Dermis microvascular lymphatic vessel endothelial cell (primary cell): ENCODE measurements around the gene SCN8A. TPM values are rescaled to one million over a fixed set of nuclear protein-coding genes. Genes with fewer than 3 reads are reported as not detected.

ENCODE experiments used
- DNase-seq, 2 donors: peaks; one replicate each; pipeline versions ENCODE4 v3.0.0 to v3.0.0-alpha.2; 2010; ENCODE audit warnings: low read depth in 2 of 2
- total RNA-seq: library from RNA; depleted of rRNA; stranded (reverse); fragments of >200 nt; gene quantifications from 2 replicates; pipeline ENCODE4 v1.2.1, GENCODE V29; 2014

Gene SCN8A
- total RNA-seq, 1 donor from 2014 or later = under 0.01 TPM

- no peak for DNase-seq
Measured at GRCh38 chr12:51669271-51669670, 78.2 kb downstream of the SCN8A start.

DNA sequence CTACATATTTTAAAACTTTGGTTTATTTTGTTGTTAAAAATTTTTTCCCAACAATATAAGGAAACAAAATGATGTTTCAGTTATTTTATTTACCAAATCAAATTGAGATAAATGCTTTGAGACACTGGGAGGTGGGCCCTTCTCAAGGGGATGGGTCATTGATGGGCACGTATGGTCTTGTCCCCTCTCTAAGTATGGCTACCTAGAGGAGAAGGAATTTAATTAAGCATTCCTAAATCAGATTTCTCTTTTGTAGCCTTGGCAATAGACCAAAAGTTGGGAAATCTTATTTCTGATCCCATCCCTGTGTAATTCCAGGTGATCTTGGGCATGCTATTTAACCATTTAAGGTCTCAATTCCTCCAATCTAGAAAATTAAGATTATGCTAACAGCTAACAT is 79.0 kb downstream of the SCN8A start:
- DNase-seq = no peak

GRCh38 chr12:51672334-51672733 is 81.3 kb downstream of the SCN8A start:
- DNase-seq = no peak

- DNase-seq = no peak
Measured at GRCh38 chr12:51675071-51675803, 84.2 kb downstream of the SCN8A start.

GRCh38 chr12:51676875-51677274 is 85.8 kb downstream of the SCN8A start:
- DNase-seq = no peak

DNA sequence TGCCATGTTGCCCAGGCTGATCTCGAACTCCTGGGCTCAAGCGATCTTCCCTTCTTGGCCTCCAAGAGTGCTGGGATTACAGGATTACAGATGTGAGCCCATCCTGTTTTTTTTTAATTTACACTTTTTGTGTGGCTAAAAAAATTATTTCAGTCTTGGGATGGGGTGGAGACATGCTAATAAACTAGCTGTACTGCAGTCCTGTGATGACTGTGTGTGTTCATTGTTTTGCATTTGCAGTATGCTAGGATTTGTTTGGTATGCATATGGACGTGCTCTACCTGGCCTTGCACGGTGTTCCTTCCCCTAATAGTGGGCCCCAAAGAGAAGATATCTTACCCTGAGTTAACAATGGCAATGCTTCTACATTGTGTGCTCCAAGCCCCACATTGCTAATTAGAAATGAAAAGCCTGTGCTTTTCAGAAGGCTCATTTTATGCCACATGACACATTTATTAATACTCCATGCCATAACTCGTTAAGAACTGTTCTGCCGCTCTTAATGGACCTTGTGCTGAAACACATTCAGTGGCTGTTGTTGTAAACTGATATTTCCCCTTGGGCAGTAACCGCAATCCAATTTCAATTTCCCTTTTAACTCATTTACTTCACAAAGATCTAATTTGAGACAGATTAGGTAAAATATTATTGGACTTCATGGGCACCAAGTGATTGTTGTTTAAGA is 86.4 kb downstream of the SCN8A start:
- DNase-seq = no peak

GRCh38 chr12:51678086-51678724 is 87.2 kb downstream of the SCN8A start:
- peak; percentile 10 to 71 for DNase-seq

DNA sequence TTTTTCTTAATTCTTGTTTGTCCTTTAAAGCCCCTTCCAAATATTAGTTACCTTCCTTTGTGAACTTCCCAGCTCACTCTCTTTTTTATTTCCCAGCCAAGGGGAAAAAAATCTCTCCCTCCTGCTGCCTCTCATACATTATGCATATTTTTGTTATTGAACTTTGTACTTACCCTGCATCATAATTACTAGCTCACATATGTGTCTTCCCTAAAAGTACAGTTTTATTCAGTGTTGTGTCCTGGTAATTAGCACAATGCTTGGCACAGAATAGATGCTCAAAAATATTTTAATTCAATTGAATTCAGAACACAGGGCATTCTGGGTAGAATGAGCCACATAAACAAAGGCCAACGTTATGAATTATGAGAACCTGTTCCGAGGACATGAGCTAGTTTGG is 91.9 kb downstream of the SCN8A start:
- DNase-seq = no peak

- peak; percentile 20 to 79 for DNase-seq
Measured at GRCh38 chr12:51683763-51684357, 92.8 kb downstream of the SCN8A start.

GRCh38 chr12:51686727-51687126 is 95.7 kb downstream of the SCN8A start:
- peak in 1 of 2 donors; percentile 18 for DNase-seq

DNA sequence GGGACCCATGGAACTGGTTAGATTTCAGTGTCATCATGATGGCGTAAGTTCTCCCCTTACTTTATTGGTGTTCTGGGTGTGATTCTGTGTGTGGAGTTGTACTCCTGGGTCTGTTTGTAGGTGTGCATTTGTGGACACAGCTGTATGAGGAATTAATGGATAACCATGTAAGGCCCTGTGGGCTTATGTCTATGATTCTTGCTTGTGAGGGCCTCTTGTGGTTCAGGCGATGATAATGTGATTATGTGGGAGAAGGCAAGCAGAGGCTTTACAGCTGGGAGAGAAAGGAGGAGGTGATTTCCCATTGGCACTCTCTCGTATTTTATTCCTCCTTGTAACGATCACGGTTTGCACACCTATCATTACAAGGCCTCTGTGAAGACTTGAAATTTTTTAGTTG is 96.1 kb downstream of the SCN8A start:
- DNase-seq = no peak

DNA sequence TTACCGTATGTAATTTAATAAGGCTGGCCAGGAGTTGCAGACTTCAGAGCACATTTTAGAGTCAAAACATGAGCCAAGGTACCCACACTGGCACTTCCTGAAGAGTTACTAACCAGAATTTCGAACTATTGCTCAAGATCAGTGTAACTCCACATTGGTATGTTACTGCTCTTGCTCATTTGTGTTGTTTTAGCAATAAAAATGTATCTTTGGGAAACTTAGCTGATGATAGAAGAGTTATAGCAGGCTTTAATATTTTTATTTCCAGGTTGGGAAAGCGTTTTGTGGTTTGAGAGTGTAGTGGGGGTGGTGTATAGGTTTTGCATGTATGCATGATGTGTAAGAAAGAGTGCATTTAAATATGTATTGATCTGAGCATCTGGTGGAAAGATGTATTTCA is 96.6 kb downstream of the SCN8A start:
- no peak for DNase-seq

GRCh38 chr12:51689983-51690382 is 99.0 kb downstream of the SCN8A start:
- no peak for DNase-seq

GRCh38 chr12:51692016-51692415 is 101.0 kb downstream of the SCN8A start:
- no peak for DNase-seq

DNA sequence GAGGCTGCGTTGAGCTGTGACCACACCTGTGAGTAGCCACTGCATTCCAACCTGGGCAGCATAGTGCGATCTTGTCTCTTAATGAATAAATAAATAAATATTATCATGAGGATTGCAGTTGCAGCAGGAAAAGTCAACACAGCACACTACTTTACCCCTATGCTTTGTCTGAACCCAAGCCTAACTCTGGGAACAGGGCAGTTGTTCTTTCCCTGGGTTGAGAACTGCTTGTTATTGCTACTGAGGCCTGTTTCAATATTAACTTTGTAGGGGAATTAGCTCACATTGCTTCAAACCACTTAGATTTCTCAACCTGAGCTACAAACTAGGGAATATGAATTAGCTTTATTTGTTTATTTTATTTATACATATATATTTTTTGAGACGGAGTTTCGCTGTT is 102.5 kb downstream of the SCN8A start:
- DNase-seq = no peak

DNA sequence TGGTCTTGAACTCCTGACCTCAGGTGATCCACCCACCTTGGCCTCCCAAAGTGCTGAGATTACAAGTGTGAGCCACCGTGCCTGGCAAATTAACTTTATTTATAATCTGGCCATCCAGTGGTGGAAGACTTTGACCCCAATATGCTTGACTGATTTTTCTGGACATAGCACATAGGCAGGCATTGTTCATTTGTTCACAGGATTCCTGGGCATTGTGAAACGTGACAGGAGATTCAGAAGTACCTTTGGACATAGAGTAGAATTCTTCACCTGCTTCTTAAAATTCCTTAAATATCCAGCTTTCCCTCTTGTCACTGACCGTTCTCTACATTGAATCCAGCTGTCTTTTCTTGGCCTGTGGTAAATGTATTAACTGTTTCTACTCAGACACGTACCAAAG is 103.1 kb downstream of the SCN8A start:
- DNase-seq = no peak

GRCh38 chr12:51695241-51696010 is 104.4 kb downstream of the SCN8A start:
- DNase-seq = no peak

GRCh38 chr12:51699219-51699618 is 108.2 kb downstream of the SCN8A start:
- no peak for DNase-seq

DNA sequence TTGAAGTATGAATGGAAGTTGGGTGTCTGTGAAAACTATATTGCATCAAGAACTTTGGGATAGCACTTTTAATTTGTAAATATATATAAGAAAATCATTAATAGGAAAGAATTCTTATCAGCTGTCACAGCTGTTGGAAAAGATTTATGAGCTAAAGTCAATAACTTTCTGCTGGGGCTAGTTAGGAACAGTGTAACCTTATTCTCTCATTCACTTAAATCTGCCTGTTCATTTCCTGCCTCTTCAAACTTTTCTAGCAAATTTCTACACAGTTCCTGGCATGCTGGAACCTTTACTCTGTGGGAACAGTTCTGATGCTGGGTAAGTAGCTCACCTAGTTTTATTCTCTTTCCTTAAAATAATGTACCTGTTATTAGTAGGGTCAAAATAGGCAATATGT is 109.9 kb downstream of the SCN8A start:
- DNase-seq = no peak

DNA sequence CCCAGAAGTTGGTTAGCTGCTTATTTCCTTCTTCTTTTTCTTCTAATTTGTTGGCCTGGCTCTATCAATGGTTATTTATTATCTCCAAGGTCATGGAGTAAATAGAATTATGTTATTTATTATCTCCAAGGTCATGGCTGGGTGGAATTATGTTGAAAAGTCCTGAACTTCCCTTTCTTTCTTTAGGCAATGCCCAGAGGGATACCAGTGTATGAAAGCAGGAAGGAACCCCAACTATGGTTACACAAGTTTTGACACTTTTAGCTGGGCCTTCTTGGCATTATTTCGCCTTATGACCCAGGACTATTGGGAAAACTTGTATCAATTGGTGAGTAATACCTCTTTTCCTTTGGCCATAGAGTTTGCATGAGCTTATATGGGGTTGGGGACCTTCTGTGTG is 111.6 kb downstream of the SCN8A start:
- DNase-seq = no peak

- peak in 1 of 2 donors; percentile 12 for DNase-seq
Measured at GRCh38 chr12:51705450-51705849, 114.4 kb downstream of the SCN8A start.

GRCh38 chr12:51706206-51706605 is 115.2 kb downstream of the SCN8A start:
- no peak for DNase-seq
